Common myeloid progenitor, CD34-positive (primary cell): ENCODE data around the gene MFRP.

Experiments used
- CTCF ChIA-PET: fragments of 350-600 bp; sonication (Branson Sonifier 250); formaldehyde crosslinking; loops from one replicate; lab custom pipeline; 2021; ENCODE audit warnings: antibody characterized with exemption; lab: Charles Lee
- POLR2A ChIA-PET: fragments of 350-600 bp; sonication (Branson Sonifier 250); formaldehyde crosslinking; loops from one replicate; lab custom pipeline; 2021; ENCODE audit warnings: antibody characterized with exemption; lab: Charles Lee
- DNase-seq, 3 donors: peaks; one replicate each; pipeline versions ENCODE4 v3.0.0 to v3.0.0-alpha.2; 2013
- H3K27ac ChIP-seq, 2 experiments: 1 replicate in 1 of 2; 2 replicates in 1 of 2; pipeline ENCODE4 v1.7.0; 2013; ENCODE audit warnings: inconsistent platforms in 2 of 2, low read length in 2 of 2, mild to moderate bottlenecking in 2 of 2, low read depth in 1 of 2, moderate library complexity in 1 of 2; ENCODE audit not compliant: severe bottlenecking in 2 of 2, insufficient read depth in 1 of 2, poor library complexity in 1 of 2
- H3K27me3 ChIP-seq, 5 experiments: replicated peaks in 2 of 5; 1 replicate in 3 of 5; 2 replicates in 2 of 5; pipeline versions ENCODE4 v1.6.1 to v1.7.0; 2013; ENCODE audit warnings: low read length in 4 of 5, mild to moderate bottlenecking in 2 of 5, moderate library complexity in 2 of 5, inconsistent platforms in 1 of 5; ENCODE audit not compliant: insufficient read depth in 5 of 5, control insufficient read depth in 4 of 5
- H3K36me3 ChIP-seq, 4 experiments: 1 replicate in 2 of 4; 2 replicates in 2 of 4; pipeline versions ENCODE4 v1.6.1 to v1.7.0; 2013; ENCODE audit warnings: low read length in 3 of 4, control low read depth in 1 of 4, mild to moderate bottlenecking in 1 of 4; ENCODE audit not compliant: control insufficient read depth in 4 of 4, insufficient read depth in 4 of 4
- H3K4me1 ChIP-seq, 4 experiments: 1 replicate in 3 of 4; 2 replicates in 1 of 4; pipeline versions ENCODE4 v1.6.1 to v1.7.1; 2013; ENCODE audit warnings: low read length in 3 of 4, mild to moderate bottlenecking in 3 of 4, control low read depth in 1 of 4, inconsistent platforms in 1 of 4, moderate library complexity in 1 of 4; ENCODE audit not compliant: control insufficient read depth in 4 of 4, insufficient read depth in 4 of 4; ENCODE audit errors: control extremely low read depth in 1 of 4
- H3K4me3 ChIP-seq, 7 experiments: 1 replicate in 4 of 7; 2 replicates in 3 of 7; pipeline versions ENCODE4 v1.5.1 to v1.7.0; 2013; ENCODE audit warnings: mild to moderate bottlenecking in 7 of 7, low read length in 6 of 7, moderate library complexity in 6 of 7, inconsistent platforms in 2 of 7, low read depth in 2 of 7, control low read depth in 1 of 7; ENCODE audit not compliant: insufficient read depth in 4 of 7, control insufficient read depth in 1 of 7; ENCODE audit errors: extremely low read depth in 1 of 7
- H3K9me3 ChIP-seq, 5 experiments: 1 replicate in 4 of 5; 2 replicates in 1 of 5; pipeline versions ENCODE4 v1.6.1 to v1.7.1; 2013; ENCODE audit warnings: low read length in 4 of 5, mild to moderate bottlenecking in 2 of 5, inconsistent platforms in 1 of 5, low read depth in 1 of 5, moderate library complexity in 1 of 5; ENCODE audit not compliant: control insufficient read depth in 4 of 5, insufficient read depth in 2 of 5; ENCODE audit errors: control extremely low read depth in 1 of 5
- WGBS: methylation state at CpG from one replicate; pipeline ENCODE4 v1.1.5; 2013; ENCODE audit not compliant: insufficient coverage; 5-methylcytosine and 5-hydroxymethylcytosine counted together

MFRP gene

GRCh38 chr11:119363081-119363850, 16.8 kb upstream of the MFRP start:
- peaks cover 3 to 50% (median 29%) of the 10 kb centered on the region in 5 experiments for H3K27me3 ChIP-seq
- ChIA-PET CTCF (interaction anchor here (0.7 to 3.3 kb wide), 4 partner anchors 8 to 111 kb away, joined by 3 to 26 read pairs (median 6); no protein-coding TSS in a partner anchor), POLR2A (no interaction called here)

GRCh38 chr11:119362741-119363080, 16.2 kb upstream of the MFRP start:
- no peak for DNase-seq
- ChIA-PET CTCF (interaction anchor here (0.7 to 3.3 kb wide), 7 partner anchors 9 to 112 kb away, joined by 3 to 26 read pairs (median 4); partner anchors contain the start of gene USP2), POLR2A (no interaction called here)
- 97% methylated on average over 4 of the region's 5 CpGs for WGBS
- H3K9me3 ChIP-seq: no peaks in the 10 kb centered on the region
- no peak overlapping the region for H3K4me3 ChIP-seq
- H3K4me1 ChIP-seq: peaks cover 0 to 38% (median 20%) of the 10 kb centered on the region in 4 experiments
- H3K27me3 ChIP-seq: peaks cover 3 to 45% (median 29%) of the 10 kb centered on the region in 5 experiments
- no peaks in the 10 kb centered on the region for H3K36me3 ChIP-seq
- no peak overlapping the region for H3K27ac ChIP-seq

More at GRCh38 chr11:119363081-119363850, 16.8 kb upstream of the MFRP start:
- Histone ChIP-seq H3K4me3 (peak overlapping the region in 2 of 7 experiments; percentile 54 to 59), H3K4me1 (peaks cover 0 to 38% (median 20%) of the 10 kb centered on the region in 4 experiments), H3K36me3 (no peaks in the 10 kb centered on the region), H3K27ac (no peak overlapping the region), H3K9me3 (no peaks in the 10 kb centered on the region)
- no peak for DNase-seq
- 40% methylated on average over 34 of the region's 44 CpGs for WGBS

DNA sequence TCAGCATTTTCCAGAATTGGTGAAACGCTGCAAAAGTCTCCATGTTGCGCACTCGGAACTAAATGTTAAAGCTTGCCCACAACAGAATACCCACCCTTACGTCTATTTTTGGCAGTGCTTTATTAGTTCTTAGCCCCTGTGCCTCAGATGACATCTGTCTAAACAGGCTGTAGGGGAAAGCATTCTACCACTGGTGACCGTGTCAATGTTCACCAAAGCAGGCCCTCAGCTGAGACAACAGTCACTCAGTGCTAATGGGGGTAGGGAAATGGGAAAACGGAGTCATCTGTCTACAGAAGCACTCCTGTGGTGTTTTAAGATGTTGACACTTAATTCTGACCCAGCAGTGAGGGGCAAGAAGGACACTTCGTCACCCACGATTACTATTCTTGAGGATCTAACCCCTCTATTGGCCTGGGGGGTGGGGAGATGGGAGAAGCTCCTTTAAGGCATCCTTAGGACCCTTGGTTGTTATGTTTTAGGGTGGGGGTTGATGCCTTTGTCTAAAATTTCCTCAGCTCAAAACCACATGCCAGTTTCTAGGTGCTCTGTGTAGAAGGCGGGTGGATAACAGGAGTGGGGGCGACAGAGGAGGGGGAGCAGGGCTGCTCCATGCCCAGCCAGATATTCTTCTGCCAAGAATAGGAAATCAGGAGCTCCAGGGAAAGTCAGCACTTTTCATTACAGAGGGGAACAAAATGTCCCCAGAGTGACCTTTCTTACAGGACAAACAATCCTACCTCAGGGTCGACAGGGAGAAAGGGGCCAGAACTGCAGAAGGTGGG, 15.6 kb upstream of the MFRP start:
- ChIA-PET CTCF (interaction anchor here (1.0 to 3.3 kb wide), 9 partner anchors 12 to 115 kb away, joined by 3 to 26 read pairs (median 4); partner anchors contain the start of gene USP2), POLR2A (no interaction called here)
- DNase-seq: no peak
- peaks cover 0 to 38% (median 20%) of the 10 kb centered on the region in 4 experiments for H3K4me1 ChIP-seq
- no peak overlapping the region for H3K4me3 ChIP-seq
- H3K36me3 ChIP-seq: no peaks in the 10 kb centered on the region
- no peaks in the 10 kb centered on the region for H3K9me3 ChIP-seq
- WGBS: 100% methylated on average over 7 of the region's 11 CpGs
- H3K27ac ChIP-seq: no peak overlapping the region
- peaks cover 3 to 44% (median 28%) of the 10 kb centered on the region in 5 experiments for H3K27me3 ChIP-seq

GRCh38 chr11:119361056-119361787, 14.7 kb upstream of the MFRP start:
- Histone ChIP-seq H3K27me3 (peaks cover 3 to 38% (median 22%) of the 10 kb centered on the region in 5 experiments), H3K4me3 (no peak overlapping the region), H3K27ac (no peak overlapping the region), H3K36me3 (no peaks in the 10 kb centered on the region), H3K4me1 (peaks cover 0 to 41% (median 24%) of the 10 kb centered on the region in 4 experiments), H3K9me3 (no peaks in the 10 kb centered on the region)
- DNase-seq: no peak
- WGBS: 96% methylated on average over 6 of the region's 8 CpGs
- ChIA-PET POLR2A (interaction anchor here (1.3 kb wide), 1 partner anchor 20 kb away, joined by 3 read pairs; the partner anchor contains the start of gene USP2), CTCF (interaction anchor here (0.9 to 3.3 kb wide), 11 partner anchors 9 to 116 kb away, joined by 3 to 26 read pairs (median 3); partner anchors contain the start of gene USP2)

GRCh38 chr11:119359365-119360214, 13.1 kb upstream of the MFRP start:
- no peaks in the 10 kb centered on the region for H3K9me3 ChIP-seq
- peaks cover 0 to 39% (median 25%) of the 10 kb centered on the region in 4 experiments for H3K4me1 ChIP-seq
- 78% methylated on average over 10 of the region's 10 CpGs for WGBS
- H3K4me3 ChIP-seq: peak overlapping the region in 1 of 7 experiments; percentile 19
- CTCF ChIA-PET: interaction anchor here (1.1 to 5.1 kb wide), 4 partner anchors 8 to 116 kb away, joined by 4 to 132 read pairs (median 42); partner anchors contain the start of gene USP2
- peaks cover 0 to 37% (median 15%) of the 10 kb centered on the region in 5 experiments for H3K27me3 ChIP-seq
- POLR2A ChIA-PET: no interaction called here
- H3K36me3 ChIP-seq: no peaks in the 10 kb centered on the region
- peak in 2 of 3 donors; percentile 64 to 70 for DNase-seq
- no peak overlapping the region for H3K27ac ChIP-seq

DNA sequence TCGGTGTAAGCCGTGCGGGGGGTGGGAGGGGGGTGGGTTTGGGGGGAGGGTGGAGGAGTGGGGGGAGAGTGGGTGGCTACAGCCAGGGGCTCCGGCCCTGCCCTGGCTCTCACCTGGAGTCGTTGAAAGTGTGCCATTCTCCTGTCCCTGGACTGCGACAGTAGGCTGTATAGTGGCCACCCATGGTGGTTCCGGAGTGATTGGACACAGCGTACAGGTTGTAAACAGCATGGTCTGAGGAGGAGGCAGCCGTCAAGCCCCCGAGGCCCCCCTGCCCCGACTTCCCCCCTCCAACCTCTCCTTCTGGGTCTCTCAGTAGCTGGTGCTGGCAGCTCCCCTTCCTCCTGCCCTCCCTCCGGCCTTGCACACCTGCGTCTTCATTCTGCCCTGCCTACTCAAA, 10.6 kb upstream of the MFRP start:
- Histone ChIP-seq H3K4me1 (peaks cover 0 to 25% (median 14%) of the 10 kb centered on the region in 4 experiments), H3K9me3 (no peaks in the 10 kb centered on the region), H3K27ac (no peak overlapping the region), H3K4me3 (peak overlapping the region in 3 of 7 experiments; percentile 71 to 94 (median 75)), H3K36me3 (no peaks in the 10 kb centered on the region), H3K27me3 (peaks cover 0 to 15% (median 12%) of the 10 kb centered on the region in 5 experiments)
- CTCF ChIA-PET: interaction anchor here (0.7 to 5.1 kb wide), 13 partner anchors 8 to 175 kb away, joined by 3 to 132 read pairs (median 4); partner anchors contain the start of genes MFRP and USP2
- DNase-seq: no peak
- POLR2A ChIA-PET: no interaction called here
- WGBS: 74% methylated on average over 5 of the region's 13 CpGs
